IMR-90 (cell line): ENCODE data around the gene OXLD1. TPM values are rescaled to one million over a fixed set of nuclear protein-coding genes. Genes with fewer than 3 reads are reported as not detected.

ENCODE experiments used
- ATAC-seq: fragments of 200-7000 bp; cut with Tn5 transposase; 2 replicates; pipeline ENCODE4 v1.9.1; 2020; ENCODE audit warnings: low read depth, mild to moderate bottlenecking, moderate library complexity
- BruUV-seq: library from RNA; stranded (reverse); fragments of 400-500 nt; replicated peaks from 2 replicates; lab custom pipeline; 2021; lab: Mats Ljungman, UMichigan
- CTCF ChIA-PET: fragments of 300-600 bp; formaldehyde crosslinking; extraction: SDS; loops from one replicate; lab custom pipeline; 2021; ENCODE audit warnings: antibody characterized with exemption; lab: Yijun Ruan, JAX
- POLR2A ChIA-PET: fragments of 300-600 bp; sonication (Branson Sonifier 250); formaldehyde crosslinking; loops from one replicate; lab custom pipeline; 2022; ENCODE audit warnings: antibody characterized with exemption; ENCODE audit not compliant: unreplicated experiment; lab: Charles Lee
- DNase-seq: peaks from one replicate; pipeline ENCODE4 v3.0.0; 2013
- H2AFZ ChIP-seq: replicated peaks from 2 replicates; pipeline ENCODE3; 2013; ENCODE audit warnings: low read length, mild to moderate bottlenecking; ENCODE audit not compliant: poor library complexity
- H2AK5ac ChIP-seq: 2 replicates; pipeline ENCODE4 v1.6.1; 2013; ENCODE audit warnings: low read depth, low read length, inconsistent platforms
- H2AK9ac ChIP-seq: replicated peaks from 2 replicates; pipeline ENCODE3; 2013; ENCODE audit warnings: mild to moderate bottlenecking, low read depth, low read length, moderate library complexity; ENCODE audit not compliant: poor library complexity
- H2BK120ac ChIP-seq: 2 replicates; pipeline ENCODE4 v1.6.1; 2013; ENCODE audit warnings: low read depth, low read length, inconsistent platforms
- H2BK15ac ChIP-seq: 3 replicates; pipeline ENCODE4 v1.6.1; 2013; ENCODE audit warnings: low read depth, low read length, inconsistent platforms
- H2BK20ac ChIP-seq: 2 replicates; pipeline ENCODE4 v1.6.1; 2013; ENCODE audit warnings: low read depth, mild to moderate bottlenecking, inconsistent platforms, low read length, moderate library complexity
- H2BK5ac ChIP-seq: 2 replicates; pipeline ENCODE4 v1.6.1; 2013; ENCODE audit warnings: mild to moderate bottlenecking, low read depth, low read length, inconsistent platforms; ENCODE audit not compliant: poor library complexity, severe bottlenecking
- H3K14ac ChIP-seq: replicated peaks from 2 replicates; pipeline ENCODE4 v1.6.1; 2013; ENCODE audit warnings: low read depth, low read length, inconsistent platforms
- H3K18ac ChIP-seq: 2 replicates; pipeline ENCODE4 v1.6.1; 2013; ENCODE audit warnings: low read depth, low read length, control low read depth
- H3K23ac ChIP-seq: 2 replicates; pipeline ENCODE4 v1.6.1; 2013; ENCODE audit warnings: low read depth, low read length, inconsistent platforms
- H3K27ac ChIP-seq: 2 replicates; pipeline ENCODE4 v1.5.1; 2013; ENCODE audit warnings: mild to moderate bottlenecking, control low read depth, low read length; ENCODE audit not compliant: insufficient read depth
- H3K27me3 ChIP-seq: 2 replicates; pipeline ENCODE4 v1.6.1; 2013; ENCODE audit warnings: low read length; ENCODE audit not compliant: control insufficient read depth, insufficient read depth
- H3K36me3 ChIP-seq: 2 replicates; pipeline ENCODE4 v1.6.1; 2013; ENCODE audit warnings: low read length, mixed read lengths; ENCODE audit not compliant: control insufficient read depth, insufficient read depth
- H3K4ac ChIP-seq: 2 replicates; pipeline ENCODE4 v1.6.1; 2013; ENCODE audit warnings: low read depth, low read length, inconsistent platforms
- H3K4me1 ChIP-seq: 2 replicates; pipeline ENCODE4 v1.6.1; 2013; ENCODE audit warnings: low read length, mixed read lengths; ENCODE audit not compliant: control insufficient read depth, insufficient read depth
- H3K4me2 ChIP-seq: 2 replicates; pipeline ENCODE4 v1.6.1; 2013; ENCODE audit warnings: low read depth, mild to moderate bottlenecking, control low read depth, low read length, moderate library complexity
- H3K4me3 ChIP-seq: 2 replicates; pipeline ENCODE4 v1.5.1; 2013; ENCODE audit warnings: low read depth, mild to moderate bottlenecking, control low read depth, low read length, moderate library complexity; ENCODE audit not compliant: insufficient read depth
- H3K56ac ChIP-seq: 2 replicates; pipeline ENCODE4 v1.6.1; 2013; ENCODE audit warnings: low read length, inconsistent platforms; ENCODE audit not compliant: insufficient read depth; ENCODE audit errors: extremely low read depth
- H3K79me1 ChIP-seq, 2 experiments: 2 replicates each; pipeline ENCODE4 v1.6.1; 2013; ENCODE audit warnings: low read length in 2 of 2, inconsistent platforms in 1 of 2, low read depth in 1 of 2
- H3K9ac ChIP-seq: 2 replicates; pipeline ENCODE4 v1.6.1; 2013; ENCODE audit warnings: low read depth, low read length, control low read depth
- H3K9me1 ChIP-seq: 2 replicates; pipeline ENCODE4 v1.6.1; 2013; ENCODE audit warnings: low read length, inconsistent platforms; ENCODE audit not compliant: insufficient read depth
- H3K9me3 ChIP-seq: 2 replicates; pipeline ENCODE4 v1.6.1; 2013; ENCODE audit warnings: low read length; ENCODE audit not compliant: control insufficient read depth, insufficient read depth
- H4K20me1 ChIP-seq: 2 replicates; pipeline ENCODE4 v1.6.1; 2013; ENCODE audit warnings: low read length, inconsistent platforms; ENCODE audit not compliant: insufficient read depth
- H4K5ac ChIP-seq: 2 replicates; pipeline ENCODE4 v1.6.1; 2013; ENCODE audit warnings: mild to moderate bottlenecking, low read depth, low read length, control low read depth
- H4K8ac ChIP-seq, 2 experiments: 2 replicates each; pipeline ENCODE4 v1.6.1; 2013; ENCODE audit warnings: low read depth in 2 of 2, low read length in 2 of 2, control low read depth in 1 of 2, inconsistent platforms in 1 of 2
- H4K91ac ChIP-seq: 2 replicates; pipeline ENCODE4 v1.6.1; 2013; ENCODE audit warnings: low read depth, low read length, inconsistent platforms; ENCODE audit not compliant: insufficient read depth
- CEBPB ChIP-seq: IDR thresholded peaks from 2 replicates; pipeline ENCODE4 v1.6.1; 2012; ENCODE audit warnings: low read depth, low read length, improper control_type of control experiment
- FOS ChIP-seq: fragments of 150-350 bp; IDR thresholded peaks from 2 replicates; pipeline ENCODE4 v1.6.1; 2016; ENCODE audit warnings: low read depth, low read length
- MAFK ChIP-seq: IDR thresholded peaks from 2 replicates; pipeline ENCODE4 v1.6.1; 2012; ENCODE audit warnings: low read depth, low read length, improper control_type of control experiment
- USF2 ChIP-seq: fragments of 150-350 bp; IDR thresholded peaks from 2 replicates; pipeline ENCODE4 v1.6.1; 2017; ENCODE audit warnings: mild to moderate bottlenecking, antibody characterized with exemption, low read length, low read depth
- WGBS, 2 experiments: methylation state at CpG; one replicate each; pipeline versions ENCODE4 v1.1.5 to v1.1.7; 2013; ENCODE audit warnings: missing lambda C conversion rate in 2 of 2; ENCODE audit not compliant: insufficient read length in 1 of 2; ENCODE audit errors: extremely low coverage in 2 of 2; 5-methylcytosine and 5-hydroxymethylcytosine counted together
- dilution Hi-C: fragments of 300-500 bp; cut with HindIII; formaldehyde crosslinking; loops from one replicate; pipeline ENCODE4 v1.14.3; 2018; ENCODE audit warnings: low sequenced_read_pairs; ENCODE audit not compliant: unreplicated experiment
- in situ Hi-C: fragments of 300-500 bp; cut with MboI; formaldehyde crosslinking; loops from 3 replicates; pipeline ENCODE4 v1.14.3; 2019; ENCODE audit warnings: low sequenced_read_pairs, inconsistent platforms, mixed read lengths
- intact Hi-C: fragments of 100-400 bp; cut with micrococcal nuclease; formaldehyde crosslinking; loops from 2 replicates; pipeline ENCODE4 v1.10.0; 2022
- polyA plus RNA-seq, 3 experiments: library from polyadenylated mRNA; depleted of rRNA; stranded (reverse); fragments of >200 nt; gene quantifications; 2 replicates each; pipeline ENCODE4 v1.2.3, GENCODE V29; 2012; ENCODE audit warnings: low replicate concordance in 1 of 3
- total RNA-seq: library from RNA; depleted of rRNA; stranded (reverse); fragments of >200 nt; gene quantifications from 2 replicates; pipeline ENCODE4 v1.2.3, GENCODE V29; 2012

Gene OXLD1
- total and polyA plus RNA-seq, 2 of the 4 experiments (the other 2 are of a cell fraction) = 9.9 to 22.3 TPM

- intact Hi-C loops = no loop called here
- no peak overlapping the region for H3K4me2 ChIP-seq
- no peak overlapping the region for H2BK15ac ChIP-seq
- peak overlapping the region; percentile 32 for H2AFZ ChIP-seq
- TF ChIP-seq MAFK (no peak), USF2 (no peak), CEBPB (no peak), FOS (no peak)
- dilution Hi-C loops = no loop called here
- no peaks in the 10 kb centered on the region for H3K27me3 ChIP-seq
- no peak overlapping the region for H3K9ac ChIP-seq
- H3K36me3 ChIP-seq = peaks cover 68% of the 10 kb centered on the region
- no peak overlapping the region for H4K8ac ChIP-seq
- peaks cover 86% of the 10 kb centered on the region for H4K20me1 ChIP-seq
- no peak overlapping the region for H4K5ac ChIP-seq
- no peak overlapping the region for H3K4ac ChIP-seq
- peaks cover 10% of the 10 kb centered on the region for H3K4me1 ChIP-seq
- no peak overlapping the region for H3K4me3 ChIP-seq
- no peak overlapping the region for H3K14ac ChIP-seq
- no peak overlapping the region for H2BK120ac ChIP-seq
- POLR2A ChIA-PET = no interaction called here
- H2AK5ac ChIP-seq = no peak overlapping the region
- H3K18ac ChIP-seq = no peak overlapping the region
- ATAC-seq (no peak), DNase-seq (no peak)
- no peak overlapping the region for H4K91ac ChIP-seq
- WGBS, 2 experiments = 88% methylated on average over 13 of the region's 41 CpGs; no CpG with 5 or more reads in 1 of the 2 experiments
- H3K9me3 ChIP-seq = no peaks in the 10 kb centered on the region
- peaks cover 17 to 63% of the 10 kb centered on the region in 2 experiments for H3K79me1 ChIP-seq
- in situ Hi-C loops = no loop called here
- H3K27ac ChIP-seq = no peak overlapping the region
- CTCF ChIA-PET = no interaction called here
- H2BK20ac ChIP-seq = no peak overlapping the region
- no TSS peak for BruUV-seq
- no peak overlapping the region for H2BK5ac ChIP-seq
- no peak overlapping the region for H3K23ac ChIP-seq
- H3K9me1 ChIP-seq = peaks cover 3% of the 10 kb centered on the region; the same call in 1 of the 2 replicates
- H2AK9ac ChIP-seq = no peak overlapping the region
- H3K56ac ChIP-seq = no peak overlapping the region
These were observed 21.6 kb upstream of the OXLD1 start for GRCh38 chr17:81687770-81688541.
